Thoracic aorta (tissue), 2 donors: ENCODE results near the gene SHMT2. TPM values are rescaled to one million over a fixed set of nuclear protein-coding genes. Genes with fewer than 3 reads are reported as not detected.
A peak's percentile ranks its signal among the peaks of the same experiment; 100 is the strongest.

Experiments used
- ATAC-seq: fragments of 150-250 bp; one replicate; pipeline ENCODE4 v1.8.0; 2017; ENCODE audit warnings: low read depth; ENCODE audit not compliant: insufficient number of reproducible peaks, low FRiP score
- DNase-seq: peaks from one replicate; pipeline ENCODE4 v3.0.0-alpha.2; 2020; ENCODE audit warnings: low spot score
- H3K27ac ChIP-seq, 2 donors: fragments of 200-600 bp; sonication (generic); 1 replicate in 1 of 2; 2 replicates in 1 of 2; pipeline ENCODE4 v1.5.1; 2016; ENCODE audit warnings: mild to moderate bottlenecking in 2 of 2, moderate library complexity in 2 of 2
- H3K27me3 ChIP-seq: fragments of 200-600 bp; sonication (generic); replicated peaks from 2 replicates; pipeline ENCODE4 v1.6.0; 2016; ENCODE audit warnings: mild to moderate bottlenecking; ENCODE audit not compliant: insufficient read depth
- H3K36me3 ChIP-seq: fragments of 200-600 bp; sonication (generic); one replicate; pipeline ENCODE4 v1.5.1; 2016
- H3K4me1 ChIP-seq, 2 donors: fragments of 200-600 bp; sonication (generic); 1 replicate in 1 of 2; 2 replicates in 1 of 2; pipeline versions ENCODE4 v1.5.1 to v1.6.0; 2016; ENCODE audit warnings: low read depth in 2 of 2, mild to moderate bottlenecking in 1 of 2; ENCODE audit not compliant: control insufficient read depth in 1 of 2
- H3K4me3 ChIP-seq: fragments of 200-600 bp; sonication (generic); 2 replicates; pipeline ENCODE4 v1.5.1; 2016; ENCODE audit warnings: mild to moderate bottlenecking
- H3K9me3 ChIP-seq: fragments of 200-600 bp; sonication (generic); 2 replicates; pipeline ENCODE4 v1.5.1; 2016
- CTCF ChIP-seq: fragments of 200-600 bp; sonication (generic); IDR thresholded peaks from one replicate; pipeline ENCODE4 v1.5.1; 2019; ENCODE audit warnings: antibody characterized with exemption
- total RNA-seq, 2 donors: library from RNA; depleted of rRNA; stranded (reverse); fragments of >200 nt; gene quantifications; one replicate each; pipeline versions ENCODE4 v1.1.0 to v1.2.3, GENCODE V29; 2016

The SHMT2 gene
- total RNA-seq, 2 donors from 2014 or later: 57.3 to 60.4 TPM

DNA sequence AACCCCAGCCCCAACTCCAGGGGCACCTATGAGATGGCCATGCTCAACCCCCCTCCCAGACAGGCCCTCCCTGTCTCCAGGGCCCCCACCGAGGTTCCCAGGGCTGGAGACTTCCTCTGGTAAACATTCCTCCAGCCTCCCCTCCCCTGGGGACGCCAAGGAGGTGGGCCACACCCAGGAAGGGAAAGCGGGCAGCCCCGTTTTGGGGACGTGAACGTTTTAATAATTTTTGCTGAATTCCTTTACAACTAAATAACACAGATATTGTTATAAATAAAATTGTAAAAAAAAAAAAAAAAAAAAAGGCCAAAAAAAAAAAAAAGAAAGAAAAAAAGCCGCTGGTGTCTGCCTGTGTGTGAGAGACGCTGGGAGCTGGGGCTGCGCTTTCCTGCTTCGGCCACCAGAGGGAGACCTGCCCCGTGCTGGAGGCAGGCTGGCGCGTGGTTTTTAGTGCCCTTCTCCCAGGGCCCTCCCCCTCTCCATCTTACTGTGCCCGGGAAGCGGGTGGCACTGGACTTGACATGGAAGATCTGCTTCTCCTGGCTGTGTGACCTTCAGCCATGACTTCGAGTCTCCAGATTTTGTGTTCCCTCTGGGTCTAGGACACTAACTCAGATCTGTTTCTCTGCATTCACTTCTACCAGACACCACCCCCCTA lies 16.3 kb upstream of the SHMT2 start:
- ATAC-seq: peak; percentile 63
- H3K4me1 ChIP-seq: peaks cover 20 to 66% of the 10 kb centered on the region in 2 donors
- no peaks in the 10 kb centered on the region for H3K27me3 ChIP-seq
- peak; percentile 89 for TF ChIP-seq CTCF
- H3K27ac ChIP-seq: peak overlapping the region; percentile 59 to 71
- no peak overlapping the region for H3K4me3 ChIP-seq
- no peaks in the 10 kb centered on the region for H3K9me3 ChIP-seq
- DNase-seq: peak; percentile 81
- peaks cover 37% of the 10 kb centered on the region for H3K36me3 ChIP-seq

- no peak for TF ChIP-seq CTCF
- Histone ChIP-seq H3K9me3 (no peaks in the 10 kb centered on the region), H3K36me3 (peaks cover 30% of the 10 kb centered on the region), H3K27ac (no peak overlapping the region), H3K27me3 (peaks cover 3% of the 10 kb centered on the region), H3K4me1 (peaks cover 20 to 59% of the 10 kb centered on the region in 2 donors), H3K4me3 (no peak overlapping the region)
- no peak for DNase-seq
- no peak for ATAC-seq
Observed at GRCh38 chr12:57213763-57214397, 15.6 kb upstream of the SHMT2 start.

DNA sequence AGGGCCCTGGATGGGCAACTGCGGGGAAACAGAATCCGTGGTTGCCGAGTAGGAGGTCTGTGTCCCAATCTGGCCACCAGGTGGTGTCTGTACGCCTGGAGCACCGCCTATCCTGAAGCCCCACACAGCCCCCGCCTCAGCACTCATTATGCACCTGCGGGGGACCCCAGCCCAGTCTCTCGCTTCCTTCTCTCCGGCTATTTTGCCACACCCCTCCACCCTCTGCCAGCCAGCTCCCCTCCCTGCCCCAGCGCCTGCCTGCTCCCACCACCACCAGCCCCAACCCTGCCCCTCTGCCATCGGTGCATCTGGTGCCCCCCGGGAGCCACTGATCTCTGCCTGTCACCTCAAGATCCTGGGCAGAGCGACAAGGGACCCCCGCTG lies 15.1 kb upstream of the SHMT2 start:
- DNase-seq (no peak), ATAC-seq (no peak)

GRCh38 chr12:57215065-57215464 lies 14.4 kb upstream of the SHMT2 start:
- ATAC-seq: no peak
- DNase-seq: no peak
- no peak for TF ChIP-seq CTCF
- no peaks in the 10 kb centered on the region for H3K9me3 ChIP-seq
- peaks cover 8% of the 10 kb centered on the region for H3K27me3 ChIP-seq
- H3K4me3 ChIP-seq: no peak overlapping the region
- H3K27ac ChIP-seq: no peak overlapping the region
- peaks cover 19% of the 10 kb centered on the region for H3K36me3 ChIP-seq
- H3K4me1 ChIP-seq: peaks cover 20 to 59% of the 10 kb centered on the region in 2 donors

More for the DNA sequence above, 15.1 kb upstream of the SHMT2 start:
- Histone ChIP-seq H3K27me3 (peaks cover 8% of the 10 kb centered on the region), H3K9me3 (no peaks in the 10 kb centered on the region), H3K36me3 (peaks cover 25% of the 10 kb centered on the region), H3K27ac (no peak overlapping the region), H3K4me1 (peaks cover 20 to 59% of the 10 kb centered on the region in 2 donors), H3K4me3 (no peak overlapping the region)
- TF ChIP-seq CTCF: peak; percentile 79

GRCh38 chr12:57215668-57216013 lies 13.9 kb upstream of the SHMT2 start:
- Histone ChIP-seq H3K27ac (no peak overlapping the region), H3K27me3 (peaks cover 8% of the 10 kb centered on the region), H3K9me3 (no peaks in the 10 kb centered on the region), H3K4me3 (no peak overlapping the region), H3K36me3 (peaks cover 13% of the 10 kb centered on the region), H3K4me1 (peaks cover 20 to 59% of the 10 kb centered on the region in 2 donors)
- DNase-seq (no peak), ATAC-seq (no peak)
- TF ChIP-seq CTCF: no peak
